Left renal cortex interstitium (tissue), 4 donors: ENCODE data around the gene PLPP4. TPM values are rescaled to one million over a fixed set of nuclear protein-coding genes. Genes with fewer than 3 reads are reported as not detected.

Experiments used
- DNase-seq, 4 donors: peaks; one replicate each; pipeline ENCODE4 v3.0.0-alpha.2; 2013; ENCODE audit warnings: low read depth in 4 of 4, low spot score in 2 of 4, missing footprints in 1 of 4
- polyA plus RNA-seq, 4 donors: library from polyadenylated mRNA; unstranded; fragments of 120-200 nt; gene quantifications; one replicate each; pipeline ENCODE4 v1.2.1, GENCODE V29; 2013; ENCODE audit not compliant: insufficient read length in 4 of 4

Gene PLPP4
- polyA plus RNA-seq, 4 donors, result 4.7 to 8.5 (median 6.6) TPM

GRCh38 chr10:120606051-120606764, 149.2 kb downstream of the PLPP4 start:
- DNase-seq, result no peak

- DNase-seq, result no peak
Measured at GRCh38 chr10:120607016-120607709, 150.1 kb downstream of the PLPP4 start.

- no peak for DNase-seq
Measured at GRCh38 chr10:120607710-120608703, 151.0 kb downstream of the PLPP4 start.

GRCh38 chr10:120609006-120609405, 152.0 kb downstream of the PLPP4 start:
- no peak for DNase-seq

GRCh38 chr10:120610791-120611190, 153.8 kb downstream of the PLPP4 start:
- DNase-seq, result no peak

GRCh38 chr10:120612756-120613155, 155.7 kb downstream of the PLPP4 start:
- DNase-seq, result no peak

GRCh38 chr10:120613180-120613579, 156.2 kb downstream of the PLPP4 start:
- no peak for DNase-seq

GRCh38 chr10:120614680-120615079, 157.7 kb downstream of the PLPP4 start:
- DNase-seq, result no peak

GRCh38 chr10:120616311-120616911, 159.4 kb downstream of the PLPP4 start:
- no peak for DNase-seq

GRCh38 chr10:120628197-120628596, 171.2 kb downstream of the PLPP4 start:
- DNase-seq, result no peak

GRCh38 chr10:120630266-120630665, 173.2 kb downstream of the PLPP4 start:
- DNase-seq, result no peak

GRCh38 chr10:120632047-120632446, 175.0 kb downstream of the PLPP4 start:
- no peak for DNase-seq

GRCh38 chr10:120632942-120633341, 175.9 kb downstream of the PLPP4 start:
- DNase-seq, result no peak

- no peak for DNase-seq
Measured at GRCh38 chr10:120634659-120635058, 177.6 kb downstream of the PLPP4 start.
